PFSK-1 (cell line): ENCODE measurements around the gene FDXACB1.

Experiments
- REST ChIP-seq, 2 experiments: IDR thresholded peaks; 2 replicates each; pipeline versions ENCODE4 v1.6.1 to v1.8.0; 2011 to 2012; ENCODE audit warnings: low read depth in 2 of 2, low read length in 2 of 2, control low read depth in 1 of 2, inconsistent platforms in 1 of 2, mild to moderate bottlenecking in 1 of 2, moderate library complexity in 1 of 2; ENCODE audit not compliant: insufficient read depth in 1 of 2
- SIN3A ChIP-seq: IDR thresholded peaks from 2 replicates; pipeline ENCODE4 v1.6.1; 2012; ENCODE audit warnings: mild to moderate bottlenecking, low read length, moderate library complexity, borderline replicate concordance; ENCODE audit not compliant: insufficient read depth

GRCh38 chr11:111870522-111870885 is 8.5 kb downstream of the FDXACB1 start:
- TF ChIP-seq REST (IDR thresholded peaks at IDR 0.05; ENCODE audit: insufficient read depth in 1 of 2, low read depth in 2 of 2, low read length in 2 of 2) (no peak), SIN3A (no peak)
